Fibroblast of the conjunctiva (primary cell): ENCODE results near the gene ASMTL.
"Not testable (repeated sequence)": the region's sequence is repeated elsewhere in the genome, so short reads cannot be mapped to it uniquely, and the experiment has no call there.

Experiments used
- DNase-seq: peaks from one replicate; pipeline ENCODE4 v3.0.0-alpha.2; 2010; ENCODE audit warnings: low read depth

The ASMTL gene

DNA sequence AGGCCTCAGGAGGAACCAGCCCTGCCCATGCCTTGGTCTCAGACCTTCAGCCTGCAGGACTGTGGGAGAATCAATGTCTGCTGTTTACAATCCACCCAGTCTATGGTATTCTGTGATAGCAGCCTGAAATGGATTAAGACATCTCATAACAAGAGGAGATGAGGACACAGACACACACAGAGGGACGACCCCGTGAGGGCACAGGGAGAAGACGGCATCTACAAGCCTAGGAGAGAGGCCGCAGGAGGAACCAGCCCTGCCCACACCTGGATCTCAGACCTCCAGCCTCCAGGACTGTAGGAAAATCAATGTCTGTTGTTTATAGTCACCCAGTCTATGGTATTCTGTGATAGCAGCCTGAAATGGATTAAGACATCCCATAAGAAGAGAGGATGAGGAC, 64.1 kb downstream of the ASMTL start:
- DNase-seq = no peak

DNA sequence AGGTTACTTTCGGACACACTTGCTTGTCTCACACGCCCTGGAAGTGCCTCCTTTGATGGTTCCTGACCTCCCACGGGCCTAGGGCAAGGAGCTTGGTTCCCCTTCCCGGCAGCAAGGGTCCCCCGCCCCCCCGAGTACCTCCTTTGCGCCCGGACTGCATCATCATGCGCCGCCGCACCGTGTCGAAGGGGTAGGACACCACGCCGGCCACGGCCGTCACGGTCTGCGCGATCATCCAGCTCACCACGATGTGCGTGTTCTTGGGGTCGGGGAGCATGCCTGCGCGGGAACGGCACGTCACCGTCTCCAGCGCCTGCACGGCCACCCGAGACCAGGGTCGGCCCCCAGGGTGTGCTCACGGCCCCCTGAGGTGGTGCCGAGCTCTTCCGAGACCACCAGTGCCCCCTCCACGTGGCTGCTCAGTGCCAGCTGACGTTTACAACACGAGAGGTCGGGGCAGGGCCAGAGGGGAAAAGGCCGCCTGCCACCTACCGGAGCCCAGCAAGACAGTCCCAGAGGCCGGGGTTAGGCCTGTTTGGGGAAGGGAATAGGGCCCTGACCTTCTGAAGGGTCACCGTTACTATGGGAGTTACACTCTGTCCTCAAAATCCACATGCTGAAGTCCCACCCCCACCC, 65.5 kb downstream of the ASMTL start:
- no peak for DNase-seq

DNA sequence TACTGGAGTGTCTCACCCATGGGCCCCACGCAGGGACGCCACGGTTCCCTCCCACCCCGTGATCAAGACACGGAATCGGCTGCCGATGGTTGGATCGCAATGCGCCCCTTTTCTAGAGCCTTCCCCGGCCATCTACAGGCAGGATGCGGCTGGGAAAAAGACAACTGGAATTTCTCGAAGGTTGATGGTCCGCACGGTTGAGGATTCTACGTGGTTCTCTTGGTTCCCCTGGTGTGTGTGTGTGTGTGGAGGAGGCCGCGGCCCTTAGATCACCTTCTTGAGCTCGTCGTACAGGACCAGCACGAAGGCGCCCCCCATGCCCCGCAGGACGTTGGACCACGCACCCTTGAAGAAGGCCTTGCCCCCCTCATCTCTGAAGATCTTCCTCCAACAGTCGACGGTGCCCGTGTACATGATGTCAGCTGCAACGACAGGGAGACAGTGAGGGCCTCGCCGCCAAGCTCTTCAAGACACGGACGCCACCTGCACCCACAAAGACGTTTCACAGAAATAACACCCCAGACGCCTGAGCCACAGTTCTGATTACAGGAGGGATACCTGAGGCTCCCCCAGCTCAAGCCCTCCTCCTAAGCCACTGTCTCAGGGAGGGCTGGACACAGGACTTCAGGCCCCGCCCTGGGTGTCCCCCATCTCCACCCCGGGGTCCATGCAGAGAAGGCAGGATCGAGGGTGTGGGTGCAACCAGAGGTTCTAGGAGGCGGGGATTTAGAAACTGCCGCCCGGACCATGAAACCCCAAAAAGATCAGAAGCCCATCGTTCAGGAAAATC, 66.2 kb downstream of the ASMTL start:
- no peak for DNase-seq

DNA sequence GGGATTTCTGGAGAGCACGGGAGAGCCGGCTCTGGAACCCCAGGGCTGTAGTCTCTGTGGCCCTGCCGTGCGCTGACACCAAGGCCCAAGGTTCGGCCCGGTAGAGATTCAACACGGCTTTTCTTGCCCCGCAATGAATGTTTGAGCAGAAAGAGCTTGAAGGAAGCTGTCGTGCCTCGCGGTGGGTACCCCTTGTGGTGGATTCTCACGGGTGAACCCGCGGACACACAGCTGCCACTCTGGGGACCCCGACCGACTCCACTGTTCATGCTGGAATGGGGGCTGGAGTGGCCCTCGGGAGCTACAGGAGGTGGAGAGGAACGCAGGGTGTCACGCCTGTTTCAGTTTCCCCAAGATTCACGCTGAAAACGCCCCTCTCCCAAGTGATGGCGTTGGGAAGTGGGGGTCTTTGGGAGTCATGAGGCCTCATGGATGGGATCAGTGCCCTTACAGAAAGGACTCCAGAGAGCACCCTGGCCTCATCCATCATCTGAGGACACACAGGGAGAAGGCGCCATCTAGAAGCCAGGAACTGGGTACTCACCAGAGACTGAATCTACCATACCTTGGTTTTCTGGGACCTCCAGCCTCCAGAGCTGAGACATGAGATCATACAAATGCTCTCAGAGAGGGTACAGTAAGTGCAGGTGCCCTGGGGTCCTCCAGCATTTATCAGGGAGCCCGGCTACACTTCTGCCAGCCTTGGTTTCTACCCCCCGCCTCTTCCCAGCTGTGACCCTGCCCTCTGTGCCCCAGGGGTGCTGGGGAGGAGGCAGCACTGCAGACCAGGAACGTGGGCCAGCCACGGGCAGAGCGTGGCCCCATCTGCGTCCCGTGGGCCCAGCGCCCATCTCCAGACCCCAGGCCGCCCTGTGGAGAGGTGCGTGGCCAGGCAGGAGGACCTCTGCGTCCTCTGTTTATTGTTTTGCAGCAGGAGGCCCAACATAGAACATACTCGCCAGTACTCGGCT, 67.2 kb downstream of the ASMTL start:
- no peak for DNase-seq

DNA sequence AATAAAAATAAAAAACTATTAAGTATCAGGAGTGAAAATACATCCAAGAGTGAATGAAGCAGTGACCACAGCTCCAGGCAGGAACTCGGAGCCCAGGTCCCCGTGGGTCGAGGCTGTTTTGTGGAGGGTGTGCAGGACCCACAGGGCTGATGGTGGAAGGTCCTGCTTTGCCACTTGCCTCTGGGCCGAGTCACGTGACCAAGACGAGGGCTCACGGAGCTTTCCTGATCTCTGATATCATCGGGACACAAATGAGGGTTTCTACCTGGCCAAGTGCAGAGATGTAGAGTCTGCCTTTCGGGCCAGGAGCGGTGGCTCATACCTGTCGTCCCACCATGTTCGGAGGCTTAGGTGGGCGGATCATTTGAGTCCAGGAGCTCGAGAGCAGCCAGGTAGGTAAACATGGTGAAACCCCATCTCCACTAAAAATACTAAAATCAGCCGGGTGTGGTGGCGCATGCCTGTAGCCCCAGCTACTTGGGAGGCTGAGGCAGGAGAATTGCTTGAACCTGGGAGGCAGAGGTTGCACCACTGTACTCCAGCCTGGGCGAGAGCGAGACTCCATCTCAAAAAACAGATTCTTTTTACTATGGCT, 68.0 kb downstream of the ASMTL start:
- DNase-seq = no peak

DNA sequence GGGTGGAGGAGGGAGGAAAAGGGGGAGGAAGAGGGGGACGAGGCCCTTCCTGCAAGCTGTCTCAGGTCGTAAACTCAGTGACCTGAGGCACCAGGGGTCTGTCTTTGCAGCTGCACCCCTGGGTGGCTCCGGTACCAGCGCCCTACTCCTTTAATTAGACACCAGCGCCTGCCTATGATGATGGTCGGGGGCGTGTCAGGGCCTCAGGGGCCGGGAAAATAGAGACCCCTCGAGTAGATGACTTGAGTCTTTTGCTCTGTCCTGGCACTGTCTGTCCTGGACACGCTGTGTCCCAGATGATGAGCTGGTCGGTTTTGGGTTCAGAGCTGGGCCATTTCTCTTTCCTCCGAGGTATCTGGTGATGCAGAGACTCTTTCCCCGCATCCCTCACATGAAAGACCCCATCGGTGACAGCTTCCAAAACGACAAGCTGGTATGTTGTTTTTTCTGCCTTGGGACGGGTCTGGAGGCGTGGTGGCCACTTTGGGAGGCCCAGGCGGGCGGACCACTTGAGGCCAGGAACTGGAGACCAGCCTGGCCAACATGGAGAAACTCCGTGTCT, 72.0 kb downstream of the ASMTL start:
- DNase-seq = no peak

DNA sequence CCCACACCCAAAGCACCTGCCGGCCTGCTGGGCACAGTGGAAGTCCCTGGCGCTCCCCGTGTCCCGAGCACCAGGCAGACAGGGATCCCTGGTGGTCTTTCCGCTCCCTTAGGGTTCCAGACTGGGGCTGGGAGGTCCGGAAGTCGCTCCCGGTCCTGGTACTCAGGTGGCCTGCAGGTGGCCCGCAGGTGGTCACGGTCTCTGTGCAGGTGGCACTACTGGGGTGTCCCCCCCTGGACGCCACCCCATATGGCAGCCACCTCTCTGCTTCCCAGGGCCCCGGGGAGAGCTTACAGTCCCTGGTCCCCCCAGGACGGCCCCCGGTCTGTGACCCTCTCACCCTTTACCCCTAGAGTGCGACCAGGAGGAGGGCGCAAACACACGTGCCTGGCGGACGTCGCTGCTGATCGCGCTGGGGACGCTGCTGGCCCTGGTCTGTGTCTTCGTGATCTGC, 74.4 kb downstream of the ASMTL start:
- DNase-seq = no peak

DNA sequence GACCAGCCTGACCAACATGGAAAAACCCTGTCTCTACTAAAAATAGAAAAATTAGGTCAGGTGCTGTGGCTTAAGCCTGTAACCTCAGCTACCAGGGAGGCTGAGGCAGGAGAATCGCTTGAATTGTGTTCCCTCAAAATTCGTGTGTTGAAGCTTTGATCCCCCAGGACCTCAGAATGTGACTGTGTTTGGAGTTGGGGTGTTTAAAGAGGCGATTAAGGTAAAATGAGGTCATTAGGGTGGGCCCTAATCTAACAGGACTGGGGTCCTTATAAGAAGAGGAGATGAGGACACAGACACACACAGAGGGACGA, 84.4 kb downstream of the ASMTL start:
- no peak for DNase-seq

DNA sequence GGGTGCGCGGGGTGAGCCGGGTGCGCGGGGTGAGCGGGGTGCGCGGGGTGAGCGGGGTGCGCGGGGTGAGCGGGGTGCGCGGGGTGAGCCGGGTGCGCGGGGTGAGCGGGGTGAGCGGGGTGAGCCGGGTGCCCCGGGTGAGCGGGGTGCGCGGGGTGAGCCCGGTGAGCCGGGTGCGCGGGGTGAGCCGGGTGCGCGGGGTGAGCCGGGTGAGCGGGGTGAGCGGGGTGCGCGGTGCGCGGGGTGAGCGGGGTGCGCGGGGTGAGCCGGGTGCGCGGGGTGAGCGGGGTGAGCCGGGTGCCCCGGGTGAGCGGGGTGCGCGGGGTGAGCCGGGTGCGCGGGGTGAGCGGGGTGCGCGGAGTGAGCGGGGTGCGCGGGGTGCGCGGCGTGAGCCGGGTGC, 86.3 kb downstream of the ASMTL start:
- not testable (repeated sequence) for DNase-seq

DNA sequence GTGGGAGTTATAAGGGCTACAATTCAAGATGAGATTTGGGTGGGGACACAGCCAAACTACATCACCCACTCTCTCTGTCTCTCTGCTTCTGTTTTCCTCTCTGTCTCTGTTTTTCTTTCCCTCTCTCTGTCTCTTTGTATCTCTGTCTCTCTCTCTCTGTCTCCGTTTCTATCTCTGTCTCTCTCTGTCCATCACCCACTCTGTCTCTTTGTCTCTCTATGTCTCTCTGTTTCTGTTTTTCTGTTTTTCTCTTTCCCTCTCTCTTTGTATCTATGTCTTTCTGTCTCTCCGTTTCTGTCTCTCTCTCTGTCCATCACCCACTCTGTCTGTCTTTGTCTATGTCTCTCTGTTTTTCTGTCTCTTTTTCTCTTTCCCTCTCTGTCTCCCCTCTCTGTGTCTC, 90.8 kb downstream of the ASMTL start:
- DNase-seq = no peak

DNA sequence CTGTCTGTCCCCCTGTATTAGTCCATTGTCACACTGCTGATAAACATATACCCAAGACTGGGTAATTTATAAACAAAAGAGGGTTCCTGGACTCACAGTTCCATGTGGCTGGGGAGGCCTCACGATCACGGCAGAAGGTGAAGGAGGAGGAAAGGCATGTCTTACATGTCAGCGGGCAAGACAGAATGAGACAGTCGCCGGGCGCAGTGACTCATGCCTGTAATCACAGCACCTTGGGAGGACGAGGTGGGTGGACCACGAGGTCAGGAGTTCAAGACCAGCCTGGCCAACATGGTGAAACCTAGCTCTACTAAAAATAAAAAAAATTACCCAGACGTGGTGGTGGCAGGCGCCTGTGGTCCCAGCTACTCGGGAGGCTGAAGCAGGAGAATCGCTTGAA, 91.4 kb downstream of the ASMTL start:
- DNase-seq = no peak

DNA sequence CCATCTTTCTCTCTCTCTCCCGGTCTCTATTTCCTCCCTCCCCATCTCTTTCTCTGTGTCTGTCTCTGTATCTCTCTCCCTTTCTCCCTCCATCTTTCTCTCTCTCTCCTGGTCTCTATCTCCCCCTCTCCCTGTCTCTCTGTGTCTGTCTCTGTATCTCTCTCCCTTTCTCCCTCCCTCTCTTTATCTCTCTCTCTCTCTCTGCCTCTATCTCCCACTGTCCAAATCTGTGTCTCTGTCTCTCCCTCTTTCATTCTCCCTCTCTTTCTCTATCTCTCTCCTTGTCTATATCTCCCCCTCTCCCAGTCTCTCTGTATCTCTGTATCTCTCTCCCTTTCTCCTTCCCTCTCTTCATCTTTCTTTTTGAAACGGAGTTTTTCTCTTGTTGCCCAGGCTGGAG, 92.5 kb downstream of the ASMTL start:
- DNase-seq = no peak

DNA sequence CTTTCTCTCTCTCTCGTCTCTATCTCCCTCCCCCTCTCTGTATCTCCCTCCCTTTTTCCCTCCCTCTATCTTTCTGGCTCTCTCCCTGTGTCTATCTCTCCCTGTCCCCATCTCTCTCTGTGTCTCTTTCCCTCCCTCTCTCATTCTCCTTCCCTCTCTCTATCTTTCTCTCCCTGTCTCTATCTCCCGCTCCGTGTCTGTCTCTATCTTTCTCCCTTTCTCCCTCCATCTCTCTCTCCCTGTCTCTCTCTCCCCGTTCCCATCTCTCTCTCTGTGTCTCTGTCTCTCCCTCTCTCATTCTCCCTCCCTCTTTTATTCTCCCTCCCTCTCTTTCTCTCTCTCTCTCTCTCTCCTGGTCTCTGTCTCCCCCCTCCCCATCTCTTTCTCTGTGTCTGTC, 93.2 kb downstream of the ASMTL start:
- no peak for DNase-seq

DNA sequence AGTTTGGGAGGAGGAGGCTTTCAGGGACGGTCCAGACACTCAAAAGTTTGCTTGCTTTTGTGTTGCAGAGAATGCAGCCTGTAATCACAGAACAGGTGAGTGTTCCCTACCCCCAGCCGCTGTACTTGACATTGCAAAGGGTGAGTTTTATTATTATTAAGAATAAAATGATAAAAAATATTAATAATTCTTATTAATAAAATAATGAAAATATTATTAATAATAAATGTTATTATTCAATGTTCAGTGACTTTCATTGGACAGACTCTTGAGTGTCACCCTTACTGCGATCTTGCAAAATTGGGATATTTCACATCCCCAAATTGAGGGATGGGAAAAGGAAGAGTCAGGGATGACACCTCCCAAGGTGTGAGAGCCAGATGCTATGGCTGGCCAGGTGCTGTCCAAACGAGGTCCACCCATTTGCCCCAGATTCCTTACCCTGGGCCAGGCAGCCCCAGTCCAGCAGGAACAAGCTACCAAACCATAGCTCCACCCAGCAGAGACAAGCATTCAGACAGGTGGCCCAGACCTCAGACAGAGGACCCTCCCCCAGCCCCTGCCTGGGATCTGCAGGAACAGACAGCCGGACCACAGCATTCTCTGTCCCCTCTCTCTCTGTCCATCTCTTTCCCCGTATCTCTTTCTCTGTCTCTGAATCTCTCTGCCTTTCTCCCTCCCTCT, 93.8 kb downstream of the ASMTL start:
- no peak for DNase-seq

DNA sequence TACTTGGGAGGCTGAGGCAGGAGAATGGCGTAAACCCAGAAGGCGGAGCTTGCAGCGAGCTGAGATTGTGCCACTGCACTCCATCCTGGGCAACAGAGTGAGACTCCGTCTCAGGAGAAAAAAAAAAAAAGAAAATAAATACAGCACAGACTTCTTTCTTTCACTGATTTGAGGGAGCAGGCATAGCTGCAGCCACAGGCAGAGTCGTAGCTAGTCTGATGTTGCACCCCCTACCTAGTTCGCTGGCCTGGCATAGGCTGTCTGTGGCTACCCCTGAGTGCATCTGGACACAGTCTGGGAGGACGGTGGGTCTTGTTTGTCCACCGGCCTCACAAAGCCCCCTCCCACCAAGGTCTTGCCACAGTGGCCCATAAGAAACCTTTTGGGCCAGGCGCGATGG, 94.7 kb downstream of the ASMTL start:
- DNase-seq = no peak

DNA sequence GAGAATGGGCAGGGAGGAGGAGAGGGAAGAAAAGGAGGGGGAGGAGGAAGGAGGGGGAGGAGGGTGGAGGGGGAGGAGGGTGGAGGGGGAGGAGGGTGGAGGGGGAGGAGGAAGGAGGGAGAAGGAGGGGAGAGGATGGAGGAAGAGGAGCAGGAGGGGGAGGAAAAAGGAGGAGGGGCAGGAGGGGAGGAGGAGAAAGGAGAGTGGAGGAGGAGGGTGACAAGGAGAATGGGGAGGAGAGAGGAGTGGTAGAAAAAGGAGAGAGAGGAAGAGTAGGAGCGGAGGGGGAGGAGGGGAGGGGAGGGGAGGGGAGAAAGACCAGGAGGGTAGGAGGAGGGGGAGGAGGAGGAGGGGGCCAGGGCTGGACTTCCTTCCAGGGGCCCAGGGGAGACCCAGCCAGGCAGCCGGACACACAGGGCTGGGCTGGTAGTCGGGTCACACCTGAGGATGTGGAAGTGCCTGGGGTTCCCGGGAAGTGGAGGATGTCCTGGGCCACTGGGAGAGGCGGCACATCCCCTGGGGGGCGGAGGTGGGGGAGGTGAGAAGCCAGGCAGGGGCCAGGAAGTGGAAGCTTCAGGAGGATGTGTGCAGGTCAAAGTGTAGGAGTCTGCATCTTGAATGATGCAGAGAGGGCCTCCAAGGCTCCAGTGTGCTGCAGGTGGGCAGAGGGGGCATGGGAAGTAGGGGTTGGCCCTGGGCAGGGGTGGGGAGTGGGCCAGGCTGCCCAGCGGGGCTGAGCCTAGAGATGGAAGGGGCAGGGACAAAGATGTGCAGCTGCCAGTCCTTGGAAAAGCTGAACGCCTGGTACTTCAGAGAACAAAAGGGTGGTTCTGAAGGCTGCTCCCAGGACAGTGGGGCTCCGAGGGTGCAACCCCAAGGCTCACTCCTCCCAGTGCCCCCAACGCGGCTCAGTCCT, 97.3 kb downstream of the ASMTL start:
- no peak for DNase-seq

DNA sequence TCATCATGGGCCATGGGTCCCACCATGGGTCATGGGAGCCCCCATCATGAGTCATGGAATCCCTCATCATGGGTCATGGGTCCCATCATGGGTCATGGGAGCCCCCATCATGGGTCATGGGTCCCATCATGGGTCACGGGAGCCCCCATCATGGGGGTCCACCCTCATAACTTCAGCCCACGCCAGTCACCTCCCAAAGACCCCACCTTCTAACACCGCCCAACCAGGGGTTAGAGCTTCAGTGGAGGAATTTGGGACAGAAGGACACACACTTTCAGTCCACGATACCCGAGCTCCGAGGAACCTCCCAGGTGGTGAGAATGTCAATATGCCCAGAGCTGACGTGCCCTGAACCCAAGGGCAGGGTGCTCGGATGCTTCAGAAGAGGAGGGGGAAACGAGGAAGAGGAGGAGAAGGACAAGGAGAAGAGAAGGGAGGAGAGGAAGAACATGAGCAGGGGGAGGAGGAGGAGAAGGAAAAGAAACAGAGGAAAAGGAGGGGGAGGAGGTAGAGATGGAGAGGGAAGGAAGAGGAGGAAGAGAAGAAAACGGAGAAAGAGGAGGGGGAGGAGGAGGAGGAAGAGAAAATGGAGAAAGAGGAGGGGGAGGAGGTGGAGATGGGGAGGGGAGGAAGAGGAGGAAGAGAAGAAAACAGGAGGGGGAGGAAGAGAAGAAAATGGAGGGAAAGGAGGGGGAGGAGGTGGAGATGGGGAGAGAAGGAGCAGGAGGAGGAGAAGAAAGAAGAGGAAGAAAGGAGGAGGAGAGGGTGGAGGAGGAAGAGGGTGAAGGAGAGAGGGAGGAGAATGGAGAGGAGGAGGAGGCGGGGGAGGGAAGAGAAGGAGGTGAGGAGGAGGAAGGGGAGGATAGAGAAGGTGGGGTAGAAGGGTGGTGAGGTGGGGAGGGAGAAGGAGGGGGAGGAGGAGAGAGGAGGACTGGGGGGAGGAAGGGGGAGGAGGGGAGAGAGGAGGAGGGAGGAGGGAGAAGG, 98.4 kb downstream of the ASMTL start:
- no peak for DNase-seq
